Liver (tissue), 2 donors: ENCODE measurements around the gene MYO1H.

Experiments
- CTCF ChIP-seq: fragments of 150-350 bp; IDR thresholded peaks from 2 replicates; pipeline ENCODE4 v1.5.1; 2017; ENCODE audit warnings: improper control_type of control experiment, low read depth, low read length; ENCODE audit not compliant: missing input control
- YY1 ChIP-seq: IDR thresholded peaks from 2 replicates; pipeline ENCODE4 v1.6.1; 2016; ENCODE audit warnings: antibody characterized with exemption, mild to moderate bottlenecking
- donor health status: healthy.

GRCh38 chr12:109329686-109330085 lies 18.0 kb upstream of the MYO1H start:
- no peak for TF ChIP-seq CTCF
- TF ChIP-seq YY1: no peak
